Measurements from ENCODE around the gene CLNK. TPM values are rescaled to one million over a fixed set of nuclear protein-coding genes. Genes with fewer than 3 reads are reported as not detected.
"Not testable (repeated sequence)": the region's sequence is repeated elsewhere in the genome, so short reads cannot be mapped to it uniquely, and the experiment has no call there.

The CLNK gene
- total RNA-seq, 1 experiment from 2014 or later = not detected

GRCh38 chr4:10598829-10599228 lies 85.7 kb downstream of the CLNK start:
- in situ Hi-C loops (cut with HindIII; ENCODE audit: low pct_unique_long_range_greater_than_20kb, low sequenced_read_pairs) = no loop called here
- no peak for DNase-seq (ENCODE audit: low read depth, low spot score)

- in situ Hi-C loops (cut with HindIII; ENCODE audit: low pct_unique_long_range_greater_than_20kb, low sequenced_read_pairs) = no loop called here
- no peak for DNase-seq (ENCODE audit: low read depth, low spot score)
Observed at GRCh38 chr4:10596586-10597290, 87.8 kb downstream of the CLNK start.

- DNase-seq (ENCODE audit: low read depth, low spot score) = peak; percentile 46
- in situ Hi-C loops (cut with HindIII; ENCODE audit: low pct_unique_long_range_greater_than_20kb, low sequenced_read_pairs) = no loop called here
Observed at GRCh38 chr4:10593130-10593529, 91.4 kb downstream of the CLNK start.

GRCh38 chr4:10590896-10591295 lies 93.7 kb downstream of the CLNK start:
- in situ Hi-C loops (cut with HindIII; ENCODE audit: low pct_unique_long_range_greater_than_20kb, low sequenced_read_pairs) = no loop called here

GRCh38 chr4:10589799-10590198 lies 94.8 kb downstream of the CLNK start:
- DNase-seq (ENCODE audit: low read depth, low spot score) = no peak
- in situ Hi-C loops (cut with HindIII; ENCODE audit: low pct_unique_long_range_greater_than_20kb, low sequenced_read_pairs) = no loop called here

More at GRCh38 chr4:10590896-10591295, 93.7 kb downstream of the CLNK start:
- no peak for DNase-seq (ENCODE audit: low read depth, low spot score)

- in situ Hi-C loops (cut with HindIII; ENCODE audit: low pct_unique_long_range_greater_than_20kb, low sequenced_read_pairs) = no loop called here
- peak; percentile 95 for DNase-seq (ENCODE audit: low read depth, low spot score)
Observed at GRCh38 chr4:10589321-10589720, 95.2 kb downstream of the CLNK start.

GRCh38 chr4:10587697-10588096 lies 96.9 kb downstream of the CLNK start:
- in situ Hi-C loops (cut with HindIII; ENCODE audit: low pct_unique_long_range_greater_than_20kb, low sequenced_read_pairs) = no loop called here
- no peak for DNase-seq (ENCODE audit: low read depth, low spot score)

GRCh38 chr4:10587296-10587695 lies 97.3 kb downstream of the CLNK start:
- in situ Hi-C loops (cut with HindIII; ENCODE audit: low pct_unique_long_range_greater_than_20kb, low sequenced_read_pairs) = no loop called here
- DNase-seq (ENCODE audit: low read depth, low spot score) = no peak

- peak; percentile 92 for DNase-seq (ENCODE audit: low read depth, low spot score)
- in situ Hi-C loops (cut with HindIII; ENCODE audit: low pct_unique_long_range_greater_than_20kb, low sequenced_read_pairs) = no loop called here
Observed at GRCh38 chr4:10584042-10584441, 100.5 kb downstream of the CLNK start.

GRCh38 chr4:10582951-10583350 lies 101.6 kb downstream of the CLNK start:
- in situ Hi-C loops (cut with HindIII; ENCODE audit: low pct_unique_long_range_greater_than_20kb, low sequenced_read_pairs) = no loop called here
- no peak for DNase-seq (ENCODE audit: low read depth, low spot score)

GRCh38 chr4:10582059-10582686 lies 102.4 kb downstream of the CLNK start:
- DNase-seq (ENCODE audit: low read depth, low spot score) = peak; percentile 76
- in situ Hi-C loops (cut with HindIII; ENCODE audit: low pct_unique_long_range_greater_than_20kb, low sequenced_read_pairs) = no loop called here

- in situ Hi-C loops (cut with HindIII; ENCODE audit: low pct_unique_long_range_greater_than_20kb, low sequenced_read_pairs) = no loop called here
- no peak for DNase-seq (ENCODE audit: low read depth, low spot score)
Observed at GRCh38 chr4:10581022-10581421, 103.5 kb downstream of the CLNK start.

- in situ Hi-C loops (cut with HindIII; ENCODE audit: low pct_unique_long_range_greater_than_20kb, low sequenced_read_pairs) = no loop called here
- no peak for DNase-seq (ENCODE audit: low read depth, low spot score)
Observed at GRCh38 chr4:10579648-10580047, 104.9 kb downstream of the CLNK start.

- in situ Hi-C loops (cut with HindIII; ENCODE audit: low pct_unique_long_range_greater_than_20kb, low sequenced_read_pairs) = no loop called here
- DNase-seq (ENCODE audit: low read depth, low spot score) = no peak
Observed at GRCh38 chr4:10577508-10578426, 106.8 kb downstream of the CLNK start.

- in situ Hi-C loops (cut with HindIII; ENCODE audit: low pct_unique_long_range_greater_than_20kb, low sequenced_read_pairs) = no loop called here
- no peak for DNase-seq (ENCODE audit: low read depth, low spot score)
Observed at GRCh38 chr4:10577018-10577417, 107.5 kb downstream of the CLNK start.

- in situ Hi-C loops (cut with HindIII; ENCODE audit: low pct_unique_long_range_greater_than_20kb, low sequenced_read_pairs) = no loop called here
- DNase-seq (ENCODE audit: low read depth, low spot score) = peak; percentile 96
Observed at GRCh38 chr4:10576236-10576635, 108.3 kb downstream of the CLNK start.

GRCh38 chr4:10575414-10575813 lies 109.2 kb downstream of the CLNK start:
- in situ Hi-C loops (cut with HindIII; ENCODE audit: low pct_unique_long_range_greater_than_20kb, low sequenced_read_pairs) = no loop called here
- DNase-seq (ENCODE audit: low read depth, low spot score) = no peak

GRCh38 chr4:10574553-10574952 lies 110.0 kb downstream of the CLNK start:
- in situ Hi-C loops (cut with HindIII; ENCODE audit: low pct_unique_long_range_greater_than_20kb, low sequenced_read_pairs); DNase-seq (ENCODE audit: low read depth, low spot score): not testable (repeated sequence)
